NT2/D1 (cell line): Measurements from ENCODE around the gene SWI5.

Experiments used
- YY1 ChIP-seq: IDR thresholded peaks from 2 replicates; pipeline ENCODE4 v1.6.1; 2011; ENCODE audit not compliant: insufficient read length, insufficient read depth
- ZNF274 ChIP-seq: IDR thresholded peaks from 2 replicates; pipeline ENCODE4 v1.6.1; 2011; ENCODE audit warnings: mild to moderate bottlenecking, low read depth, low read length

GRCh38 chr9:128294142-128294541, 18.1 kb downstream of the SWI5 start:
- no peak for TF ChIP-seq ZNF274
- TF ChIP-seq YY1 = no peak
